IPS-18a (cell line): ENCODE data around the gene TUBG2.
"Not testable (repeated sequence)": the region's sequence is repeated elsewhere in the genome, so short reads cannot be mapped to it uniquely, and the experiment has no call there.

Experiments used
- H3K27ac ChIP-seq: one replicate; pipeline ENCODE4 v1.5.1; 2013; ENCODE audit warnings: low read length
- H3K27me3 ChIP-seq: one replicate; pipeline ENCODE4 v1.6.1; 2013; ENCODE audit warnings: mild to moderate bottlenecking, low read length; ENCODE audit not compliant: control insufficient read depth, insufficient read depth
- H3K36me3 ChIP-seq: one replicate; pipeline ENCODE4 v1.6.1; 2013; ENCODE audit warnings: low read depth, low read length; ENCODE audit not compliant: control insufficient read depth
- H3K4me1 ChIP-seq: one replicate; pipeline ENCODE4 v1.6.1; 2013; ENCODE audit warnings: low read depth, low read length; ENCODE audit not compliant: control insufficient read depth
- H3K4me3 ChIP-seq: one replicate; pipeline ENCODE4 v1.5.1; 2013; ENCODE audit warnings: low read length
- H3K9ac ChIP-seq: one replicate; pipeline ENCODE4 v1.6.1; 2013; ENCODE audit warnings: mild to moderate bottlenecking, low read length, moderate library complexity
- H3K9me3 ChIP-seq: one replicate; pipeline ENCODE4 v1.6.1; 2013; ENCODE audit warnings: low read depth, low read length; ENCODE audit not compliant: control insufficient read depth

The TUBG2 gene

DNA sequence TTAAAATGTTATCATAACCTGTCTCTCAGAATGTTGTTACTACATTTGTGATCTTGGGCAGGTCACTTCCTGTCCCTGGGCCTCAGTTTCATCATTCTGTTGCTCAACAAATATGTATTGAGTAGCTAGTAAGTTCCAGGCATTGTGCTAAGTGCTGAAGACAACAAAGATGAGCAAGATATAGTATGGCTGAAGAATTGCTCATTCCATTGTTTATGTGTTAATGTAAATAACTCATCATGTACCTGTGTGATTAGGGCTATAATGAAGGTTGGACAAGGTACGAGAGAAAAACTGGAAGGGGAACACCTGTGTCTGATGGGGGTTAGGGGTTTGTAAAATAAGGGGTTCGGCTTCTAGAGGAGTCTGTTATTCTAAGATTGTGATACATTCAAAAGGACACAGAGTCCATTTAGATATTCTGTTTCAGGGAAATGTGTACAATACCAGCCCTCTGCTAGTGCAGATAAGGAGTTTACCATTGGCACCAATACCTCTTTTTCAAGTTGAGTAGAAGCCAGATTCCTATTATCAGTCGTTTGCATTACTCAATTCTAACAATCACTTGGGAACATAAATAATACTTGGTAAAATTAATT, 29.6 kb upstream of the TUBG2 start:
- Histone ChIP-seq H3K4me3 (no peak overlapping the region), H3K9me3 (no peaks in the 10 kb centered on the region), H3K27me3 (no peaks in the 10 kb centered on the region), H3K9ac (no peak overlapping the region), H3K27ac (no peak overlapping the region), H3K36me3 (no peaks in the 10 kb centered on the region), H3K4me1 (no peaks in the 10 kb centered on the region)

DNA sequence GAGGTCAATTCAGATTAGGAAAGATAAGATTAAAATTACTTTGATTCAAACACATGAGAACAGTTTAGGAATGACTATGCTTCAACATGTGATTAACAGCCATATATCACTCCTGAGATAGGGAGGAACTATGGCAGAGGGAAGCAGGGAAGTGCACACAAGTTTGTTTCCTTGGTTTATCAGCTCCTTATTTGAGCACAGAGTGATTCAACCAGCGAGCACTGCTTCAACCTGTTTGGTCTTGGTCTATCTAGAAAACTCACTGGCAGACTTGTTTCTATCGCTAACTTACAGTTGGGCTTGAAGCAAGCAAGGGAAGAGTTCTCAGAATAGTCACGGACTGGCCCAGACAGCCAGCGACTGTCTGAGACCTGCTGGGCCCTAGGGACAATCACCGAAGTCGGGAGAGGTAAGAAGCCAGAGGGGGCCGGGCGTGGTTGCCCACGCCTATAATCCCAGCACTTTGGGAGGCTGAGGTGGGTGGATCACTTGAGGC, 26.1 kb upstream of the TUBG2 start:
- Histone ChIP-seq H3K4me3 (no peak overlapping the region), H3K9ac (no peak overlapping the region), H3K36me3 (no peaks in the 10 kb centered on the region), H3K27me3 (no peaks in the 10 kb centered on the region), H3K27ac (no peak overlapping the region), H3K9me3 (no peaks in the 10 kb centered on the region), H3K4me1 (no peaks in the 10 kb centered on the region)

DNA sequence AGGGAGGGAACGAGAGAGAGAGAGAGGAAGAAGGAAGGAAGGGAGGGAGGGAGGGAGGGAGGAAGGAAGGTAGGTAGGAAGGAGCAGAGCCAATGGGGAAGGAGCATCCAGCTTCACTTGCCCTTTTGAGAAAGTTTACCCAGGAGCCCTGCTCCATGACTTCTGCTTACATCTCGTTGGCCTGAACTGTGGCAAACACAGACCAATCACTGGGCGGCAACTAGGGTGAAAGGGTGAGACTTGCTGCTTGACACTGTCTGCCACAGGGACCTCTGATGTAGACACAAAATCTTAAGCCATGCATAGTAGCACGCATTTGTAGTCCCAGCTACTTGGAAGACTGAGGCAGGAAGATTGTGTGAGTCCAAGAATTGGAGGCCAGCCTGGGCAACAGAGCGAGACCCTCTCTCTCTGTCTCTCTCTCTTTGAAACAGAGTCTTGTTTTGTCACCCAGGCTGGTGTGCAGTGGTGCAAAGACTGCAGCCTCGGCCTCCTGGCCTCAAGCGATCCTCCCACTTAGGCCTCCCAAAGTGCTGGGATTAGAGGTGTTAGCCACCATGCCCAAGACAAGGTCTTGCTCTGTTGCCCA, 19.5 kb upstream of the TUBG2 start:
- no peak overlapping the region for H3K27ac ChIP-seq
- no peaks in the 10 kb centered on the region for H3K27me3 ChIP-seq
- H3K9me3 ChIP-seq: no peaks in the 10 kb centered on the region
- no peaks in the 10 kb centered on the region for H3K36me3 ChIP-seq
- no peak overlapping the region for H3K9ac ChIP-seq
- no peak overlapping the region for H3K4me3 ChIP-seq
- no peaks in the 10 kb centered on the region for H3K4me1 ChIP-seq

DNA sequence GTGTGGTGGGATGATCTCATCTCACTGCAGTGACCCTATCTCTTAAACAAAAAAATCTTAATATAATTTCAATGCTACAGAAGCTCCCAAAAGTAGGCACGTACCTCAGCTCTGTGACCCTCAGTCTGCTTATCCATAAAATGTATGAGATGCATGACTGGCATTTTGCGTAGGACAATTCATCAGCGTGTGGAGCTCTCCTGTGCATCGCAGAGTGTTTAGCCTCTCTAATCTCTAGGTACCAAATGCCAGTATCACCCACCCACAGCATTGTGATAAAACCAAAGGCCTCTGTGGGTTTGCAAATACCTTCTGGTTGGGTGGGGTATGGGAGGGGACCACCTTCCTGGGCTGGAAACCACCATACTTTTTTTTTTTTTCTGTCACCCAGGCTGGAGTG, 19.0 kb upstream of the TUBG2 start:
- Histone ChIP-seq H3K4me1 (no peaks in the 10 kb centered on the region), H3K36me3 (no peaks in the 10 kb centered on the region), H3K27ac (no peak overlapping the region), H3K4me3 (no peak overlapping the region), H3K9ac (no peak overlapping the region), H3K9me3 (no peaks in the 10 kb centered on the region), H3K27me3 (no peaks in the 10 kb centered on the region)

DNA sequence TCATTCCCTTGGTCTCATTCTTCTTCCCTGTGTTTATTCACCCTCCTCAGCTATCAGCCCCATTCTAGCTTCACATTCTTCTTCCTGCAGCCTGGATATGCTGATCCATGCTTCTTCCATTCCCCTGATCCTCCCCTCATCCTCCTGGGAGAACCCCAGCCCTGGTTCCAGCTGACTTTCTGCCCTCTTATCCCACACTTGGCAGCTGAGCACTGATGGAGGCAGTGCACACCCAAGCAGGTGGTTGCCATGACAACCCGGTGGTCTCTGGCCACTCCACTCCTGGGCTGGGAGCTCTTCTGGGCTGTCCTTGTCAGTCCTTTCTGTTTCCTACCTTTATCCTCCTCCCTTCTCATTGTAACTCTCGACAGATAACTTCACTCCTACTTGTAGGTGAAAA, 16.7 kb upstream of the TUBG2 start:
- Histone ChIP-seq H3K9ac (no peak overlapping the region), H3K9me3 (no peaks in the 10 kb centered on the region), H3K27me3 (no peaks in the 10 kb centered on the region), H3K27ac (no peak overlapping the region), H3K4me3 (no peak overlapping the region), H3K4me1 (no peaks in the 10 kb centered on the region), H3K36me3 (no peaks in the 10 kb centered on the region)

DNA sequence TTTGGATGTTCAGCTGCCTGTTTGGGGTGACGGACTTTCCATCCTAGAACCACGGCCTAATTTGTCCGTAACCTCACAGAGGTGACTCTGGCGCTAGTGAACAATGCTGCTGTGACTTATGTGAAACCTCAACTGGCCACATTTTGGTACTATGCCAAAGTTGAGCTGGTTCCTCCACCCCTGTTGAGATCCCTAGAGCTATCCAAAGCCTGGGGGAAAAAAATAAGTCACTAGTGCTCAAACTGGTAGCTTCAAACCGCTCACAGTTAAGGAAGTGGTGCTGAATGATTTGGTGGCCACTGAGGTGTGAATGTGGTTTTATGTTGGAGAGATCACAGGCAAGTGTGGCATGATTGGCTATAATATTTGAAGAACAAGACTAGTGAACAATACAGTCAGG, 11.3 kb upstream of the TUBG2 start:
- Histone ChIP-seq H3K4me3 (no peak overlapping the region), H3K27me3 (no peaks in the 10 kb centered on the region), H3K36me3 (no peaks in the 10 kb centered on the region), H3K27ac (no peak overlapping the region), H3K9ac (no peak overlapping the region), H3K9me3 (no peaks in the 10 kb centered on the region), H3K4me1 (no peaks in the 10 kb centered on the region)

DNA sequence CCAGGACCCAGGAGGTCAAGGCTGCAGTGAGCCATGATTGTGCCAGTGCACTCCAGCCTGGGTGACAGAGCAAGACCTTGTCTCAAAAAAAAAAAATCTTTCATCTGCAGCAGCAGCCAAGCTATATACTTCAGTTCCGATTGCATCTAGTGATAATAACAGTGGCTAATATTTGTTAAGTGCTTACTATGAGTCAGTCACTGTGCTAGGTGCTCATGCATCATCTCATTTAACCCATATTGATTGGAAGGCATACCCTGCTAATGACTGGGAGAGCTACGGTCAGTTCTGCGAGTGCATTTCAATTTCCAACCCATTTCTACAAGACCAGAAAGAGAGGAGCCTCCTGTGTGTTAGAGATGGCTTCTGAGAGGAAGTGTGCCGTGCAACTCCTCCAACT, 7.7 kb upstream of the TUBG2 start:
- H3K9ac ChIP-seq: no peak overlapping the region
- peaks cover 4% of the 10 kb centered on the region for H3K27me3 ChIP-seq
- no peak overlapping the region for H3K4me3 ChIP-seq
- no peaks in the 10 kb centered on the region for H3K36me3 ChIP-seq
- H3K4me1 ChIP-seq: peaks cover 3% of the 10 kb centered on the region
- H3K9me3 ChIP-seq: no peaks in the 10 kb centered on the region
- H3K27ac ChIP-seq: no peak overlapping the region

DNA sequence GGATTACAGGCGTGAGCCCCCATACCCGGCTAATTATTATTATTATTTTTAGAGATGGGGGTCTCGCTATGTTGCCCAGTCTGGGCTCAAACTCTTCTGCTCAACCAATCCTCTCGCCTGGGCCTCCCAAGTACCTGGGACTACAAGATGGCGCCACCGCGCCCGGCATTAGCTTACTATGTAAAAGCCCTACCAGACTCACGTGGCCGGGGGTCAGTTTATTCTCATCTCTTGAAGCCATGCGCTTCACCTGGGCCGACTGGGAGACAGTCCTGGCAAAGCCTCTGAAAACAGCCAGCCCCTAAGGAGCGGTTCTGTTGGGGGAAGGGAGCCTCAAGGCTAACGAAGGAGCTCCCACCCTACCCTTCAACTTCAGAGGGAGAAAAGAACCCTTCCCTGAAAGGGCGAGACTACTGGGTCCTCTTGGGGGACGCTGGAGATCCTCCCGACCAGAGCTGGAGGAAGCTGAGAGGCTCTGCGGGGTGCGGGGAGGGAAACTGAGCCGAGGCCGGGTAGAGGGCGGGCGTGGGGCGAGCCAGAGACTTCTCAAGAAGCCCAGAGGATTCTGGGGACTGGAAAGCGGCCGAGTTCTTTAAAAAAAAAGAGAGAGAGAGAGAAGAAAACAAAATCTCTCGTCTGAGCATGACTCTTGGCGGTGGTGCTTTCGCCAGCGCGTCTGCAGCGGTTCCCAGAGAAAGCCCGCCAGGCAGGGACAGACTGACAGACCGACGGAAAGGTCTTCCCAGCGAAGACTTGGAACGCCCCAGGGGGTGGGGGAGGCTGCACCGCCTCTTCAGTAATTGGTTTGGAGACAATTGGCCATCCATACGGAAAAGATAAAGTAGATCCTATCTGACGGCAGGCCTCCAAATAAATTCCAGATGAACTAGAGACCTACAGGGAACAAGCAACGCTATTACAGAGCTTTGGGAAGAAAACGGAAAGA, 5.6 kb upstream of the TUBG2 start:
- Histone ChIP-seq H3K4me1 (peaks cover 3% of the 10 kb centered on the region), H3K9ac (peak overlapping the region; percentile 28), H3K27ac (no peak overlapping the region), H3K27me3 (peaks cover 4% of the 10 kb centered on the region), H3K4me3 (peak overlapping the region; percentile 54), H3K9me3 (no peaks in the 10 kb centered on the region), H3K36me3 (no peaks in the 10 kb centered on the region)

DNA sequence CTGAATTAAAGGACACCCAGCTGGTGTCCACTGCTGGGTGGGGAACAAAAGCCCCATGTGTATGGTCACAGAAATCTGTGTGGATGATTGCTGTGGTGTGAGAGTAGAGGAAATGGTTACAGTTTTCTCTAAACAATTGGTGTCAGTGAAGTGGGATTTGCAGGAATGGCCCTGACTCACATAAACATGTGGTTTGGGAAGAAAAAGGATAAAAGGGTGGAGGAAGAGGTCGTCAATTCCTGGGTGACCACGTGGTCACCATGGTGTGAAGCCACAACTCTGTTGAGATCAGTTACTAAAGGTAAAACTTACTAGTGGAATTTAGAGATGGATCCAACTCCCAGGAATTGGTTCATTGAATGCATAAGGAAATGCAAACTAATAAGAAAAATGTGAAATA, 3.6 kb upstream of the TUBG2 start:
- no peak overlapping the region for H3K27ac ChIP-seq
- H3K4me3 ChIP-seq: no peak overlapping the region
- H3K9ac ChIP-seq: no peak overlapping the region
- no peaks in the 10 kb centered on the region for H3K9me3 ChIP-seq
- H3K4me1 ChIP-seq: peaks cover 7% of the 10 kb centered on the region
- no peaks in the 10 kb centered on the region for H3K36me3 ChIP-seq
- H3K27me3 ChIP-seq: peaks cover 4% of the 10 kb centered on the region

DNA sequence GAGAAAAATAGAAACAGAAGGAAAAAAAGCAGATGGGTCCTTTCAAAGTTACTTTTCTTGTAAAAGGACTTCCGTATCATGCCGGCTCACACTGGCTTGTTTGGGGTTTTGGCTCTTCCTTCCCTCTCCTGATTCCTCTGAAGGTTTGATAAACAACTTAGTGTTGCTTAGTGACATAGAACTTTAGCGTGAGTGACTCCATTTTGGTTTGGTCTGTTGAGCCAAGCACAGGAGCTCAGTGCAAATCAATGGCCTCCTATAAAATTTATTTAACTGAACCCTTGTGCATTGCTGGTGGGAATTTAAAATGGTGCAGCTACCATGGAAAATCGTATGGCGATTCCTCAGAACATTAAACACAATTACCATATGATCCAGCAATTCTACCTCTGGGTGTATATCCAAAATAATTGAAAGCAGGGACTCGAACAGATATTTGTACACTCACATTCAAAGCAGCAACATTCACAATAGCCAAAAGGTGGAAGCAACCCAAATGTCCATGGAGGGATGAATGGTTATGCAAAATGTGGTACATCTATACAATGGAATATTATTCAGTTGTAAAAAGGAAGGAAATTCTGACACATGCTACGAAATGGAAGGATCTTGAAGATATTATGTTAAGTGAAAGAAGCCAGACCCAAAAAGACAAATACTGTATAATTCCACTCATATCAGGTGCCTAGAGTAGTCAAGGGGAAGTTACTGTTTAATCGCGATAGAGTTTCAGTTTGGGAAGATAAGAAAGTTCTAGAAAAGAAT, 1.1 kb upstream of the TUBG2 start:
- Histone ChIP-seq H3K36me3 (peaks cover 4% of the 10 kb centered on the region), H3K4me3 (no peak overlapping the region), H3K9ac (no peak overlapping the region), H3K27ac (no peak overlapping the region), H3K4me1 (peaks cover 10% of the 10 kb centered on the region), H3K9me3 (no peaks in the 10 kb centered on the region), H3K27me3 (peaks cover 4% of the 10 kb centered on the region)

DNA sequence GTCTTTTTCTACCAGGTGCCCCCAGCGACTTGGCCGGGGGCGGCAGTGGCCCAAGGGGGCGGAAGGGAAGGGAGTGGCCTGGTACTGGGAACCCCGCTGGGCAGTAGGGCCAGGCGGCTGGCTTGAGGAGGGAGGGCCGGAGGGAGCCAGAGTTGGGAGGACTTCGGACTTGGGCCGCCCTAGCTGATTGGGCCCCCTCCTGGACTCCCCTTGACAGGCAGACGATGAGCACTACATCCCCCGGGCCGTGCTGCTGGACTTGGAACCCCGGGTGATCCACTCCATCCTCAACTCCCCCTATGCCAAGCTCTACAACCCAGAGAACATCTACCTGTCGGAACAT, 819 bp downstream of the TUBG2 start:
- not testable (repeated sequence) for H3K4me1 ChIP-seq, H3K27me3 ChIP-seq

More for the DNA sequence above, 819 bp downstream of the TUBG2 start:
- H3K27ac ChIP-seq, H3K9me3 ChIP-seq, H3K36me3 ChIP-seq: not testable (repeated sequence)
- peak overlapping the region; percentile 76 for H3K4me3 ChIP-seq
- peak overlapping the region; percentile 43 for H3K9ac ChIP-seq
